Measurements from ENCODE around the gene RNF212B.
"Not testable (repeated sequence)": the region's sequence is repeated elsewhere in the genome, so short reads cannot be mapped to it uniquely, and the experiment has no call there.

The RNF212B gene

DNA sequence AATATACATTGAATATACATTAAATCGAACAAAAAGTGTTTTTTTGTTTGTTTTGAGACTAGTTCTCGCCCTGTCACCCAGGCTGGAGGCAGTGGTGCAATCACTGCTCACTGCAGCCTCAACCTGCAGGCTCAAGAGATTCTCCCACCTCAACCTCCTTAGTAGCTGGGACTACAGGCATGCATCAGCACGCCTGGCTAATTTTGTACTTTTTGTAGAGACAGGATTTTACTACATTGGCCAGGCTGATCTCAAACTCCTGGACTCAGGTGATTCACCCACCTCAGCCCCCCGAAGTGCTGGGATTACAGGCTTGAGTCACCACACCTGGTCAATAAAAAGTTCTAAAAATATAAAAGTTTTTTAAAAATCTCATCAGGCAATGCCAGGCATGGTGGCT is 10.2 kb upstream of the RNF212B start:
- no peak overlapping the region for H3K4me3 ChIP-seq (ENCODE audit: low read depth, low read length)
- no peak for TF ChIP-seq CTCF (IDR thresholded peaks at IDR 0.05; ENCODE audit: low read depth, low read length)

- no peak for TF ChIP-seq CTCF (IDR thresholded peaks at IDR 0.05; ENCODE audit: low read depth, low read length)
Observed at GRCh38 chr14:23228812-23229211, 8.9 kb upstream of the RNF212B start.

GRCh38 chr14:23232241-23232808 is 5.4 kb upstream of the RNF212B start:
- H3K4me3 ChIP-seq (ENCODE audit: low read depth, low read length) = not testable (repeated sequence)

More at GRCh38 chr14:23228812-23229211, 8.9 kb upstream of the RNF212B start:
- no peak overlapping the region for H3K4me3 ChIP-seq (ENCODE audit: low read depth, low read length)

DNA sequence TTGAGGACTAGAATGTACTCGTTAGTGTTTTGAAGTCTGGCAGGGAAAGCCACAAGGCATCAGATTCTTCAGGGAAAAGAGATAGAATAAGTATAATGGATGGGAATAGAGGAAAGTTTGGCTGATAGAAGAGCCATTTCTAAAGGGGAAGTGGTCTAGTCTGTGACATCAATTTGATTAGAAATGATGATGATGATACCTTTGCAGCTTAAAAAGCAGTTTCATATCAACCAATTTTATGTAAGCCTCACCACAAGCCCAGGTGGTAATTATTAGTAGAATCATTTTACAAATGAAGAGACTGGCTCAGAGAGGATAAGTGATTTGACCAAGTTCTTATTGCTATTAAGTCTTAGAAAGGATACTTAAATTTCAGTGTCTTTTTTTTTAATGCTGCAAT is 2.9 kb downstream of the RNF212B start:
- no peak for TF ChIP-seq CTCF (IDR thresholded peaks at IDR 0.05; ENCODE audit: low read depth, low read length)
- no peak overlapping the region for H3K4me3 ChIP-seq (ENCODE audit: low read depth, low read length)

- H3K4me3 ChIP-seq (ENCODE audit: low read depth, low read length) = not testable (repeated sequence)
Observed at GRCh38 chr14:23241061-23241715, 3.5 kb downstream of the RNF212B start.

DNA sequence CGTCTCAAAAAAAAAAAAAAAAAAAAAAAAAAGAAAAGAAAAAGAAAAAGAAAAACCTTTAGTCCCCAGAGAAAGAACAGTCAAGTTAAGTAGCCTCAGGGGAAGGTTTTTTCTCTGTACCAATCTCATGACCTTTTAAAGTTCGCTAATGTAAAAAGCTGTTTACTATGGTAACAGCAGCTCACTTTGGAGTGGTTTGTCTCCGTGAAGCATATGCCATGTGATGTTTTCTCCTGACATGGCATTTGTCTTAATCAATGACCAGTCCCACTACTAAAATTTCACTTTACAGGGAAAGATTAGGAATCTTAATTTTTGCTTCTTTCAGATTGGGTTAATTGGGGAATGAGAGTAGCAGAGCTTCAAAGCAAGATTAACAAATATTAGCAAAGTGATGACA is 4.3 kb downstream of the RNF212B start:
- no peak for TF ChIP-seq CTCF (IDR thresholded peaks at IDR 0.05; ENCODE audit: low read depth, low read length)
- no peak overlapping the region for H3K4me3 ChIP-seq (ENCODE audit: low read depth, low read length)

- no peak for TF ChIP-seq CTCF (IDR thresholded peaks at IDR 0.05; ENCODE audit: low read depth, low read length)
- H3K4me3 ChIP-seq (ENCODE audit: low read depth, low read length) = no peak overlapping the region
Observed at GRCh38 chr14:23243066-23243465, 5.3 kb downstream of the RNF212B start.

DNA sequence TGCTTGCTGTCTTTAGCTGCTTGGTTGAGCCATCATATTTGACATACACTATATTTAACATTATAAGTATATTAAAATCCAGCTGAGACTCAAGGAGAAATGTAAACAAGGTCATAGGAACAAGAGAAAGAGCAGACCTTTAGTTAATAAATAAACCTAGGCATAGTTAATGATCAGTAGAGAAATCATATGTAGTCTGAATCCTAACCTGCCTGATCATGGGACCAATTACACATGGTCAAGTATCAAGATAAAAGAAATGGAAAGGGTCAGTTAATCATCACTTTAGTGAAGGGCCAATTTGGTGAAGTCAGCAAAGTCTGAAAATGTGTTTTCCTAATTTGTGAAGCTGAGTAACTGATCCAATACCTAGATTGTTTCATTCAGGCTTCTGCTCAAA is 7.5 kb downstream of the RNF212B start:
- no peak for TF ChIP-seq CTCF (IDR thresholded peaks at IDR 0.05; ENCODE audit: low read depth, low read length)
- H3K4me3 ChIP-seq (ENCODE audit: low read depth, low read length) = no peak overlapping the region
